Loucy (cell line): ENCODE measurements around the gene ADCY2.

Experiments used
- EZH2phosphoT487 ChIP-seq: fragments of 200-600 bp; IDR thresholded peaks from 2 replicates; pipeline ENCODE4 v1.6.1; 2018; ENCODE audit warnings: antibody characterized with exemption, mild to moderate bottlenecking, moderate library complexity, borderline replicate concordance
- TF ChIP-seq, protein P1 (sequence below): fragments of 200-600 bp; sonication (generic); conservative IDR thresholded peaks from 2 replicates; pipeline ENCODE4 v1.5.1; 2014; ENCODE audit warnings: mild to moderate bottlenecking, antibody characterized with exemption, low read length

DNA sequence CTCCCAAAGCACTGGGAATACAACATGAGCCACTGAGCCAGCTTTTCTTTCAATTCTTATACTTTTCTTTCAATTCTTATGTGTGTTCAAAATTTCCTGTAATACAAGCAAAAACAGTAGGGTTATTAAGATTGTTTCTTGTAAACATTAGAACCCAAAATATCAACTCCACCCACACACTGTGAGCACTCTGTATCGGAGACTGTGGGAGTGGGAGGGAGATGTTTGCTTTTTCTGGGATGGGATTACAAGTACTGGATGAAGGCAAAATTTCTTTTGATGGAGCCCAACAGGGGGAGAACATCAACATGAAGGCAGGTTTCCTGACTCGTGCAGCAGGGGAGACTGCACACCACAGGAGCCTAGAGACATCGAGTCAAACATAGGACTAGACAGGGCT is 459.7 kb downstream of the ADCY2 start:
- TF ChIP-seq, protein P1, sequence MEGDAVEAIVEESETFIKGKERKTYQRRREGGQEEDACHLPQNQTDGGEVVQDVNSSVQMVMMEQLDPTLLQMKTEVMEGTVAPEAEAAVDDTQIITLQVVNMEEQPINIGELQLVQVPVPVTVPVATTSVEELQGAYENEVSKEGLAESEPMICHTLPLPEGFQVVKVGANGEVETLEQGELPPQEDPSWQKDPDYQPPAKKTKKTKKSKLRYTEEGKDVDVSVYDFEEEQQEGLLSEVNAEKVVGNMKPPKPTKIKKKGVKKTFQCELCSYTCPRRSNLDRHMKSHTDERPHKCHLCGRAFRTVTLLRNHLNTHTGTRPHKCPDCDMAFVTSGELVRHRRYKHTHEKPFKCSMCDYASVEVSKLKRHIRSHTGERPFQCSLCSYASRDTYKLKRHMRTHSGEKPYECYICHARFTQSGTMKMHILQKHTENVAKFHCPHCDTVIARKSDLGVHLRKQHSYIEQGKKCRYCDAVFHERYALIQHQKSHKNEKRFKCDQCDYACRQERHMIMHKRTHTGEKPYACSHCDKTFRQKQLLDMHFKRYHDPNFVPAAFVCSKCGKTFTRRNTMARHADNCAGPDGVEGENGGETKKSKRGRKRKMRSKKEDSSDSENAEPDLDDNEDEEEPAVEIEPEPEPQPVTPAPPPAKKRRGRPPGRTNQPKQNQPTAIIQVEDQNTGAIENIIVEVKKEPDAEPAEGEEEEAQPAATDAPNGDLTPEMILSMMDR = no peak
- no peak for TF ChIP-seq EZH2phosphoT487
